Parathyroid adenoma (tissue), 2 donors: ENCODE measurements around the gene EP400.

Experiments used
- H2AFZ ChIP-seq: fragments of 300-600 bp; sonication (generic); one replicate; pipeline ENCODE4 v1.7.0; 2017; ENCODE audit warnings: antibody characterized with exemption, mild to moderate bottlenecking
- H3K27ac ChIP-seq: fragments of 300-600 bp; sonication (generic); one replicate; pipeline ENCODE4 v1.7.0; 2017
- H3K27me3 ChIP-seq: fragments of 300-600 bp; sonication (generic); one replicate; pipeline ENCODE4 v1.7.0; 2017; ENCODE audit warnings: low read length; ENCODE audit not compliant: control insufficient read depth, insufficient read depth
- H3K36me3 ChIP-seq: fragments of 300-600 bp; sonication (generic); one replicate; pipeline ENCODE4 v1.7.0; 2017; ENCODE audit warnings: low read length; ENCODE audit not compliant: control insufficient read depth, insufficient read depth
- H3K4me1 ChIP-seq: fragments of 300-600 bp; sonication (generic); one replicate; pipeline ENCODE4 v1.7.0; 2017; ENCODE audit warnings: control low read depth
- H3K4me2 ChIP-seq: fragments of 300-600 bp; sonication (generic); one replicate; pipeline ENCODE4 v1.7.0; 2017; ENCODE audit warnings: low read length
- H3K4me3 ChIP-seq: fragments of 300-600 bp; sonication (generic); one replicate; pipeline ENCODE4 v1.7.0; 2017; ENCODE audit warnings: low read depth, low read length
- H3K79me2 ChIP-seq: fragments of 300-600 bp; sonication (generic); one replicate; pipeline ENCODE4 v1.7.0; 2017; ENCODE audit warnings: control low read depth
- H3K9ac ChIP-seq: fragments of 300-600 bp; sonication (generic); one replicate; pipeline ENCODE4 v1.7.0; 2017; ENCODE audit warnings: mild to moderate bottlenecking
- H3K9me3 ChIP-seq: fragments of 300-600 bp; sonication (generic); one replicate; pipeline ENCODE4 v1.7.0; 2017; ENCODE audit warnings: low read length; ENCODE audit not compliant: control insufficient read depth
- TF ChIP-seq, protein P1 (sequence below): fragments of 300-600 bp; sonication (generic); IDR thresholded peaks from one replicate; pipeline ENCODE4 v1.7.0; 2017; ENCODE audit warnings: antibody characterized with exemption, mild to moderate bottlenecking
- donor health status: primary hyperparathyroidism.

Gene EP400

DNA sequence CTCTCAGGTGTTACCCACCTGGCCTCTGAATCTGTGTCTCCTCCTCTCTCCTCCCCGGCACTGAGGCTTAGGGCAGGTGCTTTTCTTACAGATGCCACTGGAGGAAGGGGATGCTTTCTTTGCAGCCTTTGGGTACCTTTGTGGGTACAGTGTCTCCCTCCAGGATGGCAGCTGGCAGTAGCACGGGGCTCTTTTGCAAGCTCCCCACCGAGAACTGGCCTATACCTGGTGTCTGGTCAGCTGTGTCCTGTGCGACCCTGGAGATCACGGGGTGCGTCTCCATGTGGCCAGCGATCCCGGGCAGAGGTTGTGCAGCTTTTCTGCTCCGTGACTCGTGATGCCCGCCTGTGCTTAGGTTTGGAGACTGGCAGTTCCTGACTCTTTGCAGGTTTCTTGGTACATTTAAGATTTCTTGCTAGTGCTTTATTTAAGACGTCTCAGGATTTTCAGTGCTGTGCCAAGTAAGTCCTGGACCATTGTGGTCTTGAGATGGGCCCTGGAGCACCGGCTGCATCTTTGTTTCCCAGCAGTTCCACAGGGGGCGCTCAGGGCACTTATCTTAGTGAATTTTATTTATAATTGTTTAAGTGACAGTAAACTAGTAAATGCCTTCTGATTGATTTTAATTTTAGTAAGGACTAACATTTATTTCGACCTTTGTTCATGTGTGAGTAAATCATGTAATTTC lies 125.4 kb downstream of the EP400 start:
- H3K79me2 ChIP-seq: peaks cover 3% of the 10 kb centered on the region
- no peaks in the 10 kb centered on the region for H3K27me3 ChIP-seq
- H2AFZ ChIP-seq: no peak overlapping the region
- no peak overlapping the region for H3K27ac ChIP-seq
- no peaks in the 10 kb centered on the region for H3K9me3 ChIP-seq
- H3K36me3 ChIP-seq: no peaks in the 10 kb centered on the region
- H3K4me2 ChIP-seq: no peak overlapping the region
- H3K4me1 ChIP-seq: no peaks in the 10 kb centered on the region
- no peak overlapping the region for H3K4me3 ChIP-seq
- TF ChIP-seq, protein P1, sequence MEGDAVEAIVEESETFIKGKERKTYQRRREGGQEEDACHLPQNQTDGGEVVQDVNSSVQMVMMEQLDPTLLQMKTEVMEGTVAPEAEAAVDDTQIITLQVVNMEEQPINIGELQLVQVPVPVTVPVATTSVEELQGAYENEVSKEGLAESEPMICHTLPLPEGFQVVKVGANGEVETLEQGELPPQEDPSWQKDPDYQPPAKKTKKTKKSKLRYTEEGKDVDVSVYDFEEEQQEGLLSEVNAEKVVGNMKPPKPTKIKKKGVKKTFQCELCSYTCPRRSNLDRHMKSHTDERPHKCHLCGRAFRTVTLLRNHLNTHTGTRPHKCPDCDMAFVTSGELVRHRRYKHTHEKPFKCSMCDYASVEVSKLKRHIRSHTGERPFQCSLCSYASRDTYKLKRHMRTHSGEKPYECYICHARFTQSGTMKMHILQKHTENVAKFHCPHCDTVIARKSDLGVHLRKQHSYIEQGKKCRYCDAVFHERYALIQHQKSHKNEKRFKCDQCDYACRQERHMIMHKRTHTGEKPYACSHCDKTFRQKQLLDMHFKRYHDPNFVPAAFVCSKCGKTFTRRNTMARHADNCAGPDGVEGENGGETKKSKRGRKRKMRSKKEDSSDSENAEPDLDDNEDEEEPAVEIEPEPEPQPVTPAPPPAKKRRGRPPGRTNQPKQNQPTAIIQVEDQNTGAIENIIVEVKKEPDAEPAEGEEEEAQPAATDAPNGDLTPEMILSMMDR: no peak
- no peak overlapping the region for H3K9ac ChIP-seq

DNA sequence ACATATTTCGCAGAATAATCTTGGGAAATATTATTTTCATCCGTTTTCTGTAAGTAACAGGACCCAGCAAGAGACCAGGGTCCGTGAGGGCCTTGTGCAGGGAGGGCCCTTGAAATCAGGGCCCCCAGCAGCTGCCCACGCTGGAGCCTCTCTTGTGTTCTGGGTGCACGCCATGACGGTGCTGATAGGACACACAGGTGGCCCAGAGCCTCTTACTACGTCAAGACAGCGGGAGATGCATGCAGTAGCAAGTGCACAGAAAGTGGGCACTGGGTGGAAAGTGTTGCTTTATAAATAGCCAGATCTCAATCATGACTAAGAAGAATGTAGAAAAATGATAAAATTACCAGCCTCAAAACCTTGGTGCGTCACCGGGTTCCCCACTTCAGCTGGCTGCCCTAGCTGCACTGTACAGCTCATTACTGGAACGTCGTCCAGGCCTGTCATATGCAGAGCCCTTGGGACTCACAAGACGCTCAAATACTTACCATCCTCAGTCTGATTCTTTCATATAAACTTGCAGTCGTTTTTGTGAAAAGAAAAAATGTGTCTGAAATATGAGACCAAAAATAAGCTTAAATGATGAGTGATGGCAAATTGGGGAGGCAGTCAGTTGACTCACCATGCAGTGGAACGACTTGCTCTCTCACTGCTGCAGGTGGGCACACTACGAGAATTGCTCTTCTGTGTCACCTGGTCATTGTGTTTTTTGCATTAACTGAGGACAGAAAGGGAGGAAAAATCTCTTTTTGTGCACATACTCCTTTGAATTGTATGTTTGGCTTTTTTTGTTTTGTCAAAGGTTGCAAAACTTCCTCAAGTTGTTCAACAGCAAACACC lies 126.2 kb downstream of the EP400 start:
- Histone ChIP-seq H3K4me1 (no peaks in the 10 kb centered on the region), H3K9me3 (no peaks in the 10 kb centered on the region), H3K9ac (no peak overlapping the region), H3K27me3 (no peaks in the 10 kb centered on the region), H3K79me2 (peaks cover 3% of the 10 kb centered on the region), H2AFZ (no peak overlapping the region), H3K36me3 (no peaks in the 10 kb centered on the region), H3K27ac (no peak overlapping the region), H3K4me3 (no peak overlapping the region), H3K4me2 (no peak overlapping the region)
- TF ChIP-seq, protein P1: no peak

DNA sequence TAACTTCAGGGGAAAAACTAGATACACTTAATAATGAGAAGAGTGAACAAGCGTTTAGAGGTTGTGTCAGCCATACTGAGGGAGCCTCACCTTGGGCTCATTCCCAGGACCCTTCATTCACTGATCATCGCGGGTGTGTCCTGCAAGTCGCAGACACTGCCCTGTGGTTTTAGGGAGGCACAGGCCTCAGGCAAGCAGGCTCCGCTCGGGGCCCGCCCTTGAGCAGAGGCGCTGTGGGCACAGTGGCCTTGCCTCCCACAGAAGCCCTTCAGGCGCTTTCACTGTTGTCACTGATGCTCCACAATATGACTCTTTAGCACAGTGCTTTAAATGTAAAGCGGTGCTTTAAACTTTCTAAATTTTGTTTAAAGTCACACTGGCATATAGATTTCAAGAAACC lies 127.0 kb downstream of the EP400 start:
- H3K4me2 ChIP-seq: no peak overlapping the region
- no peaks in the 10 kb centered on the region for H3K36me3 ChIP-seq
- H3K9ac ChIP-seq: no peak overlapping the region
- H3K79me2 ChIP-seq: peaks cover 3% of the 10 kb centered on the region
- no peak overlapping the region for H3K4me3 ChIP-seq
- H3K27ac ChIP-seq: no peak overlapping the region
- H3K27me3 ChIP-seq: no peaks in the 10 kb centered on the region
- H2AFZ ChIP-seq: no peak overlapping the region
- H3K9me3 ChIP-seq: no peaks in the 10 kb centered on the region
- H3K4me1 ChIP-seq: no peaks in the 10 kb centered on the region
- TF ChIP-seq, protein P1: no peak

DNA sequence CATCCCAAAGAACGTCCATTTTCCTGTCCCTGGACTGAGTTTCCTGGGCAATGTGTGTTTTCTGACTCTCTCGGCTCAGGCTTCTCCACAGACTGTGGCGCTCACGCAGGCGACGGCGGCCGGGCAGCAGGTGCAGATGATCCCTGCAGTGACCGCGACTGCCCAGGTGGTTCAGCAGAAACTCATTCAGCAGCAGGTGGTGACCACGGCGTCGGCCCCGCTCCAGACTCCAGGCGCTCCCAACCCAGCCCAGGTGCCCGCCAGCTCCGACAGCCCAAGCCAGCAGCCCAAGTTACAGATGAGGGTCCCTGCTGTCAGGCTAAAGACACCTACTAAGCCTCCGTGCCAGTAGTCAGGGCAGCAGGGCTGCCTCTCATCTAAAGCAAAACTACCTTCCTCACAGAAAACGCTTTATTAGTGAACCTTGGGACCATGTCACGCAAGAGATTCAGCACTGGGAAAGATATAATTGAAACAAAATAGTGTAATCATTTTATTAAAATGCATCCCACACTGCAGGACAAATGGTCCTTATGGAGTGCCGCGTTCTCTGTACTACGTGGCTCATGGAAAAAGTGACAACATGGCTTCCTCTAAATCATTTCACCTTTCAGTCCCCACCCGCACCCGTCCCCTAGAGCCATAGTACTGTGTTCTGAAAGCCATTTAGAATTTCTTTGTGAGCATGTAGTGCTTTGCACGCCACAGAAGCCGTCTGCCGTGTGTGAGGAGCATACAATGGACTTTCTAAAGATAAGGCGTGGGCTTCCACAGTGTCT lies 127.8 kb downstream of the EP400 start:
- Histone ChIP-seq H3K27ac (no peak overlapping the region), H3K9ac (no peak overlapping the region), H3K4me2 (no peak overlapping the region), H2AFZ (no peak overlapping the region), H3K79me2 (peaks cover 3% of the 10 kb centered on the region), H3K27me3 (no peaks in the 10 kb centered on the region), H3K4me1 (no peaks in the 10 kb centered on the region), H3K9me3 (no peaks in the 10 kb centered on the region), H3K36me3 (no peaks in the 10 kb centered on the region), H3K4me3 (no peak overlapping the region)
- TF ChIP-seq, protein P1: no peak
